Vagina (tissue), 2 donors: Measurements from ENCODE around the gene DOK5. TPM values are rescaled to one million over a fixed set of nuclear protein-coding genes. Genes with fewer than 3 reads are reported as not detected.

Source experiments
- DNase-seq, 2 donors: peaks; one replicate each; pipeline ENCODE4 v3.0.0-alpha.2; 2017; ENCODE audit errors: extremely low spot score in 2 of 2
- H3K27ac ChIP-seq: fragments of 200-600 bp; sonication (generic); one replicate; pipeline ENCODE4 v1.5.1; 2019
- H3K27me3 ChIP-seq: fragments of 200-600 bp; sonication (generic); one replicate; pipeline ENCODE4 v1.5.1; 2019
- H3K36me3 ChIP-seq, 2 donors: fragments of 200-600 bp; sonication (generic); one replicate each; pipeline ENCODE4 v1.5.1; 2017 to 2019
- H3K4me1 ChIP-seq: fragments of 200-600 bp; sonication (generic); one replicate; pipeline ENCODE4 v1.5.1; 2019
- H3K4me3 ChIP-seq, 2 donors: fragments of 200-600 bp; sonication (generic); 1 replicate in 1 of 2; 2 replicates in 1 of 2; pipeline ENCODE4 v1.5.1; 2016 to 2019
- H3K9me3 ChIP-seq: fragments of 200-600 bp; sonication (generic); one replicate; pipeline ENCODE4 v1.5.1; 2019
- CTCF ChIP-seq, 3 experiments: fragments of 450-650 bp in 2 of 3; fragments of 200-600 bp in 1 of 3; sonication (generic) in 1 of 3; IDR thresholded peaks; one replicate each; pipeline ENCODE4 v1.5.1; 2017 to 2019; ENCODE audit warnings: antibody characterized with exemption in 3 of 3, mild to moderate bottlenecking in 2 of 3, moderate library complexity in 2 of 3
- POLR2A ChIP-seq, 2 donors: fragments of 450-650 bp; IDR thresholded peaks; one replicate each; pipeline ENCODE4 v1.6.1; 2017; ENCODE audit warnings: antibody characterized with exemption in 2 of 2, mild to moderate bottlenecking in 2 of 2, moderate library complexity in 2 of 2
- POLR2AphosphoS5 ChIP-seq, 2 donors: sonication (generic); formaldehyde crosslinking; IDR thresholded peaks; one replicate each; pipeline ENCODE4 v1.9.0; 2017; ENCODE audit warnings: antibody characterized with exemption in 2 of 2, mild to moderate bottlenecking in 2 of 2, low read depth in 1 of 2; ENCODE audit not compliant: insufficient read depth in 1 of 2
- intact Hi-C: fragments of 100-400 bp; cut with DNase I; formaldehyde crosslinking; loops from one replicate; pipeline ENCODE4 v1.15.1; 2023
- total RNA-seq: library from RNA; depleted of rRNA; stranded (reverse); fragments of >200 nt; gene quantifications from one replicate; pipeline ENCODE4 v1.2.3, GENCODE V29; 2016

DOK5 gene
- total RNA-seq, 1 donor from 2014 or later: 2.5 TPM

DNA sequence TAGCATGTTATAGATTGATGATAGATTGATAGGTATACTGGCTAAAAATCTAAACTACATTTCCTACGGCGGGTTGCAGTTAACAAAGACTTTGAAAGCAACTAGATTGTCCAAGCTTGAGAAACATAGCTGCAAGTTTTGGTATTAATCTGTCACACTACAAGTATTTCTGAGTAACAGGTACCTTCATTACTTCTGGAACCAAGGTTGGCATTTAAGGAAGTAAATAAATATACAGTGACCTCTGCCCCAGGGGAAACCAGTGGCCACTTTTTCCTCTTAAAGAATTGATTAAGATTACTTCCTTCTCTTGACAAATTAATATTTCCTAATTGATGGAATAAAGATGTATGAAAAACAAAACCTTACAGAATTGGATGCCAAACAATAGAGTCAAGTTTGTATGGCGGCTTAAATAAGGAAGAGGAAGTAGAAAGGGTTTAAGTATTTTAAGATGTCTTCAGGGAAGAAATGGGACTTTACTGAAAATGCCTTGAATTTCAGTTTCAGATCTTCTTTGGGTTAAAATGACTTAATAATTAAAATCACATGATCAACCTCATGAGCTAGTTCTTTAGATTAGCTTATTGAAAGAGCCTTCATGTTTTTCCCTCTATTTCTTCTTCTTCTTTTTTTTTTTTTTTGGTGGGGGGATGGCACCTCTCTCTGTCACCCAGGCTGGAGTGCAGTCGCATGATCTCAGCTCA lies 132.8 kb downstream of the DOK5 start:
- no peak for DNase-seq
- intact Hi-C loops: no loop called here
- no peaks in the 10 kb centered on the region for H3K9me3 ChIP-seq
- H3K27ac ChIP-seq: no peak overlapping the region
- no peak overlapping the region for H3K4me3 ChIP-seq
- no peaks in the 10 kb centered on the region for H3K36me3 ChIP-seq
- no peaks in the 10 kb centered on the region for H3K27me3 ChIP-seq
- no peaks in the 10 kb centered on the region for H3K4me1 ChIP-seq
- TF ChIP-seq POLR2AphosphoS5 (IDR thresholded peaks at IDR 0.05; ENCODE audit: insufficient read depth in 1 of 2, low read depth in 1 of 2) (no peak), CTCF (IDR thresholded peaks at IDR 0.05) (no peak), POLR2A (IDR thresholded peaks at IDR 0.05) (no peak)

DNA sequence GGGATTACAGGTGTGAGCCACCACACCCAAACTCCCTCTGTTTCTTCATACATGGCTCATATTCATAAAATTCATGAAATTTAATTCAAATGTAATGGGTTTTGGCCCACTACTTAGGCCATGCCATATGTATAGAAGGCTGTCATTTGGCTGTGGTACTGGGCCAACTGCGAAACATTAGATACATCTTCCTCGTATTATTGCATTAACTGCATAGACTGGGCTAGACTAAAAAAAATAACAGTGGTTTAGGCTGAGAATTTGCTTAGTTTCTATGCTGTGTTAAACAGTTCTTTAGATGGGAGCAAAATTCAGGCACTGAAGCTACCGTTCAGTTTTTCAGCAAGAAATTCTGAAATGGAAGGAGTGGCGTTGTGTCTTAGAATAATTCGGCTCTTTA lies 133.6 kb downstream of the DOK5 start:
- intact Hi-C loops: no loop called here
- H3K4me1 ChIP-seq: no peaks in the 10 kb centered on the region

DNA sequence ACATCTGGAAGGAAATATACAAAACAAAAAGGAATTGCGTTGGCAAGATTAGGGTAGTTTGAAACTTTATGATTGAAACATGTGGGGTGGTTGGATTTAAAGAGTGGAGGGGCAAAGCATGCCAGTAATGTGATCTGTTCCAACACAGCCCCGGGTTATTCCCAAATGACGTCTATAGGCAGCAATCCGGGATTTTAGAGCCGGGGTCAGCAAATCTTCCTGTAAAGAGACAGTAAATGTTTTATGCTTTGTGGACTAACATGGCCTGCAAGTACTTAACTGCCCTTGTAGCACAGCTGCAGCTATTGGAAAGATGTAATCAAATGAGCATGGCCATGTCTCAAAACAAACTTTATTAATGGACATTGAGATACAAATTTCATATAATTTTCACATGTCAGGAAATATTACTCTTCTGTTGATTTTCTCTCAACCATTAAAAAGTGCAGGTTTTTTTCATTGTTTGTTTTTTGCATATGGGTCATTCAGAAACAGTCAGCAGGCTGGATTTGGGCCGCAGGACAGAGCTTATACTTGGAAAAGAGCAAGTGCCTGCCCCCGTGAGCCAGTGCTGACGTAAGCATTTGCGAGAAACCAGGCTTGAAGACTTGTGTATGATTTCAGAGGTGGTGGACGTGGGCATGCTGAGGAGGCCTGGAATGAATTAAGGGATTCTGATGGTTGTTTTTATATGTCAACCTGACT lies 136.5 kb downstream of the DOK5 start:
- H3K27me3 ChIP-seq: no peaks in the 10 kb centered on the region
- no peak overlapping the region for H3K27ac ChIP-seq
- intact Hi-C loops: no loop called here
- H3K9me3 ChIP-seq: no peaks in the 10 kb centered on the region
- DNase-seq: no peak
- H3K4me1 ChIP-seq: no peaks in the 10 kb centered on the region
- TF ChIP-seq POLR2AphosphoS5 (IDR thresholded peaks at IDR 0.05; ENCODE audit: insufficient read depth in 1 of 2, low read depth in 1 of 2) (no peak), CTCF (IDR thresholded peaks at IDR 0.05) (no peak), POLR2A (IDR thresholded peaks at IDR 0.05) (no peak)
- no peaks in the 10 kb centered on the region for H3K36me3 ChIP-seq
- H3K4me3 ChIP-seq: no peak overlapping the region

More for the DNA sequence above, 133.6 kb downstream of the DOK5 start:
- Histone ChIP-seq H3K36me3 (no peaks in the 10 kb centered on the region), H3K27me3 (no peaks in the 10 kb centered on the region), H3K9me3 (no peaks in the 10 kb centered on the region), H3K4me3 (no peak overlapping the region), H3K27ac (no peak overlapping the region)
- no peak for DNase-seq
- TF ChIP-seq POLR2A (IDR thresholded peaks at IDR 0.05) (no peak), POLR2AphosphoS5 (IDR thresholded peaks at IDR 0.05; ENCODE audit: insufficient read depth in 1 of 2, low read depth in 1 of 2) (no peak), CTCF (IDR thresholded peaks at IDR 0.05) (no peak)

GRCh38 chr20:54618412-54618811 lies 143.0 kb downstream of the DOK5 start:
- no peaks in the 10 kb centered on the region for H3K27me3 ChIP-seq
- H3K27ac ChIP-seq: no peak overlapping the region
- DNase-seq: no peak
- H3K4me3 ChIP-seq: no peak overlapping the region
- no peaks in the 10 kb centered on the region for H3K36me3 ChIP-seq
- TF ChIP-seq CTCF (IDR thresholded peaks at IDR 0.05) (no peak), POLR2A (IDR thresholded peaks at IDR 0.05) (no peak), POLR2AphosphoS5 (IDR thresholded peaks at IDR 0.05; ENCODE audit: insufficient read depth in 1 of 2, low read depth in 1 of 2) (no peak)
- H3K9me3 ChIP-seq: no peaks in the 10 kb centered on the region
- intact Hi-C loops: no loop called here
- H3K4me1 ChIP-seq: no peaks in the 10 kb centered on the region

DNA sequence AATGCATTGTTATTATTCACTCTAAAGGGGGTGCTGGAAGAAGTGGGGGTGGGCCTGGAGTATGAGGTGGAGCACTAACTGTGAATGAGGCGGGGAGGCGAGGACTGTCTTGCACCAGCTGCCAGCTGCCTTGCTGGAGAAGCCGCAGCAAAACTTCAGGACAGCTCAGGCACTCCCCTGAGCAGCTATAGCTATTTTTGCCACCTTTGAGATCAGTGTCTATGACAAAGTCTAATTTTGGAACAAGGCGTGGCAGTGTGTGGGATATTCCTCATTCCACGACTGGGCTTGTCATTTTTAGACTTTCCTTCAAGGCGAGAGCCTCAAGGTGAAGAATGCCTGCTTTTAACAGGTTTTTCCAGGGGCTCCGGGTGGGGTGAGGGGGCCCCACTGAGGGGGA lies 143.8 kb downstream of the DOK5 start:
- Histone ChIP-seq H3K9me3 (no peaks in the 10 kb centered on the region), H3K27ac (no peak overlapping the region), H3K27me3 (no peaks in the 10 kb centered on the region), H3K4me3 (no peak overlapping the region), H3K4me1 (no peaks in the 10 kb centered on the region), H3K36me3 (no peaks in the 10 kb centered on the region)
- DNase-seq: no peak
- TF ChIP-seq POLR2AphosphoS5 (IDR thresholded peaks at IDR 0.05; ENCODE audit: insufficient read depth in 1 of 2, low read depth in 1 of 2) (no peak), CTCF (IDR thresholded peaks at IDR 0.05) (no peak), POLR2A (IDR thresholded peaks at IDR 0.05) (no peak)
- intact Hi-C loops: no loop called here
